SHP77 (cell line): Measurements from ENCODE around the gene LSMEM2.
"Not testable (repeated sequence)": the region's sequence is repeated elsewhere in the genome, so short reads cannot be mapped to it uniquely, and the experiment has no call there.

Experiments used
- DNase-seq, 2 experiments: peaks; one replicate each; lab custom pipeline; 2025; lab: John Stamatoyannopoulos, UW

Gene LSMEM2

DNA sequence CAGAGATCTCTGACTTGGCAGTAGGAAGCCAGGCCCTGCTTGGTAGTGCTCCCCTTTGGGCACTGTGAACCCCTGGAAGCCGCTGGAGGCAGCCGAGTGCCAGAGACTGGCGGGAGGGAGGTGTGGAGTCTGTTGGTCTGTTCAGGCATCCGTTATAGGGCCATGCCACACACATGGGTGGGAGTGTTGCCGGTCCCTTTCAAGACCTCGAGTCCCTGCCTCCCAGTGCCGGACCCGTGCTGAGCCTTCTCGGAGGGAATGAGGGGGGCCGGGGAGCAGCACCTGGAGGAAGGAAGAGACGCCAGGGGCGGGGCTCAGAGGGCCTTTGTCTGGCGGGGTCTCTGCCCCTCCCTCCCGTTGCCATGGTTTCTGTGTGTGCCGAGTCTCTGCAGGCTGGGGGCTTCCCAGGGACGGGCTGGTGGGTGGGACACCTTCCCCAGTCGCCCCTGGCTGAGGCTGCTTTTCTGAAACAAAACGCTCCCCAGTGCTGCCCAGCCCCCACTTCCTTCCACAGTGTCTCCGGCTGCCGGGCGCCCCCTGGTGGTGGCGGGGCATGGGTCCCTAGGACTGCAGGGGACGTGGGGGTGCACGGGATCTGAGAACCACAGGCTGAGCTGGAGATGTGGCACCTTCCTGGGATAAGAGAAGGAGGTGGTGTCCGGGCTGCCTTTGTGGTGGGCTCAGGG lies 32.9 kb upstream of the LSMEM2 start:
- DNase-seq, result peak; percentile 62 to 75

DNA sequence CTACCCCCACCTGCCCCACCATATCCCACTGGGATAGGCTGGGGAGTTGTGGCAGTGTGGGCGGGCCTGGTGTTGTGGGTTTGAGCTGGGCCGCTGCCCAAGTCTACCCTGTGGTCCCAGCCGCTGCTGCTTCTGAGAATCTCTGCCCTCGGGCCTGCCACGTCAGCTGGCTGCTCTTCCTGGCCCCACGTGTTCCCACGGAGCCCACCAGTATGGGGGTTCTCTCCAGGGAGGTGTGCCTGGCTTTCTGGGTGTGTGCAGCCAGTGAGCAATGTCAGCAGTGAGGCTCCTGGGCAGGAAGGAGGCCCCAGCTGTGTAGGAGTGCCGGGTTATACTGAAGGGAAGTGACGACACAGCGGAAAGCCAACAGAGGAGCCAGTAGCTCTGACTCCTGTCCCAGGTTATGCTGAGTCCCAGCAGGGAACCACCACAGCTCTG lies 32.4 kb upstream of the LSMEM2 start:
- DNase-seq, result no peak

DNA sequence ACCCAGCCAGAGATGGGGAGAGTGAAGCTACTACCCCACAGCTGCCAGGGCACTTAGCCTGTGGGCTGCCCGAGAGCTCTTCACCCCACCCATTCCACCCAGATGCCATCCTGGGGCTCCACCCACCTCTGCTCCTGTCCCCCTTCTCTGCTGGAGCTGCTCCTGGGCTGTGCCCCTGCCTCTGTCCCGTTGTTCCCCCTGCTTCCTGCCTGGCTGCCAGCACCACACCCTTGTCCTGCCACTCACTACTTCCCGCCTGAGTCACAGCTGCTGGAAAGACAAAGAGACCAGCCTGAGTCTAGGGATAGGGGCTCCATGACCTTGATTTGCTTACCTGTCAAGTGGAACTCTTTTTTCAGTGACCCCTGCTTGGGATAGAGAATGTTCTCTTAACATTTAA lies 30.5 kb upstream of the LSMEM2 start:
- DNase-seq, result no peak

DNA sequence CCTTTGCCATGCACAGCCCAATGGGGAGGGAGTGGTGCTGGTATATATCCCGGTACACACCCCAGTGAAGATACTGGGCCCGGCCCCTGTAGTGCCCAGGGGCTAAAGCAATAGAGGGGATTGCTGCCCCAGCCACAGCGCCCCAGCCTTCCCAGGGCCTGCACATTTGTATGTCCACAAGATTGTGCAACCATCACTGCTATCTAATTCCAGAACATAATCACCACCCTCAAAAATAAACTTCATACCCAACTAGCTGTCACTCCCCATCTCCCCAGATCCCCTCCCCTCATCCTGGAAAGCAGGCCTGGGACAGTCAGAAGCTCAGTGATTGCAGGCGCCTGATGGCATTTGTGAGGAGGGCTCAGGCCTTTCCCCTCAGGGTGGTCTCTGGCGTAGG lies 29.4 kb upstream of the LSMEM2 start:
- no peak for DNase-seq

DNA sequence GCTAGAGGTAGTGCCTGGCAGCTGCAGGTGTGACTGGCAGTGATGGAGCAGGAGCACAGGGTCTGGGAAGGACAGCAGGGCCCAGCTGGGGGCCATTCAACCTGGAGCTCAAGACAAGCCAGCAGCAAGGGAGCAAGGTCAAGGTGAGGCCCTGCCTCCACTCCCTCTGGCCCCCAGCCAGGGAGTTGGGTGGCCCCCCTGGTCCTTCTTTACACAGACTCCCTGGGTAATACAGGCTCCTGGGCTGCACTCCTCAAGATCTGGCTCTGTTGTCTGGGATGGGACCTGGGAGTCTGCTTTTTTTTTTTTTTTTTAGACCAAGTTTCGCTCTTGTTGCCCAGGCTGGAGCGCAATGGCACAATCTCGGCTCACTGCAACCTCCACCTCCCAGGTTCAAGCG lies 28.4 kb upstream of the LSMEM2 start:
- DNase-seq, result no peak

DNA sequence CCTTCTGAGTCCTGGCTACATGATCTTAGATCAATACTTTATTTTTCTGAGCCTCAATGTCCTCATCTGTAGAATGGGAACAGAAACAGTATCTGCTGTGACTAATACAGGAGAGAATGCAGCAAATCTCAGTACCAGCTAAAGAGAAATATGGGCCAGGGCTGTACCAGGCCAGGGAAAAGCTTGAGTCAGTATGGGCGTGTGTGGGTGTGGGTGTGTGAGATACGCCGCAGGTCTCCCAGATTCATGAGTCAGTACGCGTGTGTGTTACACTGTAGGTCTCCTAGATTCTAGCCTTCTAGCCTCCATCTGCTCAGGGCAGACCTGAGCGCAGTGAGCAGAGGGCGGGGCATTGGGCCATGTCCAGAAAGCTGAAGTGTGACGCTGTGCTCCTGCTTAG lies 27.7 kb upstream of the LSMEM2 start:
- no peak for DNase-seq

DNA sequence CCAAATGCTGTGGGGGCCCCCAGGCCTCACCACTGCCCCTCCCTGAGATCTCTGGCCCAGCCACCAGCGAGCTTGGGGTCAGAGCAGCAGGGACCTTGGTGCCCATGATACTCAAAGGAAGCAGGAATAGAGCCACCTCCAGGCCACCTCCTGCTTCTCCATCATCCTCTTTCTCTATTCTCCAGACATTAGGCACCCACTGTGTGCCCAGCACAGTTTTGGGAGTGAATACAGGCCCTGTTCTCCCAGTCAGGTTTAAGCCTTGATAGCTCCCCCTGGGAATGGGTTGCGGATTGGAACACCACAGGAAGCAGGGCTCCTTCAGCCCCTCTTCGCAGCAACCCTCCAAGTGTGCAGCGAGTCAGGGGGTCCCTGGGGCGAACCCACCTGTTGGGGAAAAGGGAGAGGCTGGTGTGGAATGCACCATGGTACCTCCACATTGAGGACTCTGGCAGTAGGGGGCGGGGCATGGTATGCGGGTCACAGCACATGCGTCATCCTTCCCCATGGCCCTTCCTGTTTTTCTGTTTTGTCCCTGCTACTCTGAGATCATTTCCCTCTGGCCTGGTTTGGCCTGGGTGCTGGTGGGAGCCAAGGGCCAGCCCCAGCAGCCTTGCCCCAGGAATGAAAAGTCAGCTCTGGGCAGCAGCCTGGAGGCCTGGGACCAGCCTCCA lies 24.2 kb upstream of the LSMEM2 start:
- no peak for DNase-seq

DNA sequence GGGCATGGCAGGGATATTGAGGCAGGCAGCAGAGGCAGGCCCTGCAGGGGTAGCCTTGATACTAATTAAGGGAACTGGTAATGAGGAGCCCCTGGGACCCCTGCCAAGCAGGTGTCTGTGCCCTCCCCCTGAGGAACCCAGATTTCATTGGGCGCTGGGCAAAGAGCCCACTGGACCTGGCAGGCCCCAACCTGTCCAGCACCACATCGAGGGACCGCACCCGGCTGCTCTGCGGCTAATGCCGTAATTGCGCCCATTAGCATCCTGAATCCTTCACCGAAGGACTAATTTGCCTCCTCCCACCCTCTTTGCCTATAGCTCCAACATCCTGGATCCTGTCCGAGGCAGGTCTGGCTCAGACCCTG lies 23.7 kb upstream of the LSMEM2 start:
- DNase-seq, result no peak

DNA sequence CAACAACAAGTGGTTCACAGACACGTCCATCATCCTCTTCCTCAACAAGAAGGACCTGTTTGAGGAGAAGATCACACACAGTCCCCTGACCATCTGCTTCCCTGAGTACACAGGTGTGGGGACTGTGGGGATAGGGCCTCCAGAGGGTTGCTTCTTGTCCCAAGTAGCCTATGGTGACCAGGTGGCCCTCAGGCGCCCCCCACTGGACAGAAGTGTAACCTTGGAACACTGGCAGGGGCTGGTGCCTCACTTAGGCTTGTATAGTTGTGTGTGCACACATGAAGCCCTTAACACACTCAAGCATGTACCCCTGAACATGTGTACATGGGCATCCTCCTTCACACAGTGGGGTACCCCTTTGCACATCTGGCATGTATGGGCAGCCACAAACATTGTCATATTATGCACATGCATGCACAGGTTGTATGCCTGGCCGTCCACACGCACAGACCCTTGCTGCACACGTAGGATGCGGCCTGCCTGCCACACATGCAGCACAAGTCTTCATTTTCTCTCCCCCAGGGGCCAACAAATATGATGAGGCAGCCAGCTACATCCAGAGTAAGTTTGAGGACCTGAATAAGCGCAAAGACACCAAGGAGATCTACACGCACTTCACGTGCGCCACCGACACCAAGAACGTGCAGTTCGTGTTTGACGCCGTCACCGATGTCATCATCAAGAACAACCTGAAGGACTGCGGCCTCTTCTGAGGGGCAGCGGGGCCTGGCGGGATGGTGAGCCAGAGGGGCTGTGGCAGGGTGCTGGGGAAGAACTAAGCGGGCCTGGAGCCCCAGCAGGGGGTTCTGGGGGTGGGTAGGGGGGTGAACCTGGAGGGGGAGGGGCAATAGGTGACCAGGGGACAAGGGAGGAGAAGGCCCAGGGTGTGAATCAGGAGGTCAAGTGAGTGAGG lies 21.7 kb upstream of the LSMEM2 start:
- peak; percentile 50 to 65 for DNase-seq

DNA sequence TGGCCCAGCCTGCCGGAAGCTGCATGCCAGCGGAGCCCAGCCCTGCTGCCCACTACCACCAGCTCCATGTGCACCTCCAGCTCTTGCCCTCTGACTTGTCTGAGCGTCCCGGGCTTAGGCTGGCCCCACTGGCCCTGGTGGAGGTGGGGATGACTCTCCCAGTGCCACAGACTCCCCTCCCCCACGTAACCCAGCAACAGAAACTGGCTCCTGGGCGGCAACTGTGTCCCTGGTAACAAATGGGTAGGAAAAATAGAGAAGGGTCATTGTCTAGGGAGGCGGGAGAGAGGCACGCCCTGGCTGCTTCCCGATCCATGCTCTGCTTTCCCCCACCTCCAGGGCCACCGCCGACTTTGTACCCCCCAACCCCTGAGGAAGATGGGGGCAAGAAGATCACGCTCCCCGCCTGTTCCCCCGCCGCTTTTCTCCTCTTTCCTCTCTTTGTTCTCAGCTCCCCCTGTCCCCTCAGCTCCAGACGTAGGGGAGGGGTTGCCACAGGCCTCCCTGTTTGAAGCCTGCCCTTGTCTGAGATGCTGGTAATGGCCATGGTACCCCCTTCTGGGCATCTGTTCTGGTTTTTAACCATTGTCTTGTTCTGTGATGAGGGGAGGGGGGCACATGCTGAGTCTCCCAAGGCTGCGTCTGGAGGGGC lies 20.7 kb upstream of the LSMEM2 start:
- no peak for DNase-seq

DNA sequence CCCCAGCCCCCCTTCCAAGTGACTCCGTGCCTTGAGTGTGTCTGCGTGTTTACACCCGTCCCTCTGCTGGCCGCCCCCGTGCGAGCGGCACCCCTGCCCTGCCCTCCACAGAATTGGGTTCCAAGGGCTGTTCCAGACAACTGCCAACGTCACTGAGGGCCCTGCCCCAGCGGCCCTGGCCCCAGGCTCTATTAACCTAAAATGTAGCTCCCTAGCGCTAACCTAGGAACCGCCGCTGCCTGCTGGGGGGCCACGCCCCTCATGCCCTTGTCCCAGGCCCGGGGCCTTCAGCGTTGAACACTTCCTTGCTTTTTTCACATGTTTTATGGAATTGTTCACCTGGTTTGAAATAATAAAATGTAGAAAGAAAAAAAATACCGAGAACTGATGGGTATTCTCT lies 19.9 kb upstream of the LSMEM2 start:
- no peak for DNase-seq

DNA sequence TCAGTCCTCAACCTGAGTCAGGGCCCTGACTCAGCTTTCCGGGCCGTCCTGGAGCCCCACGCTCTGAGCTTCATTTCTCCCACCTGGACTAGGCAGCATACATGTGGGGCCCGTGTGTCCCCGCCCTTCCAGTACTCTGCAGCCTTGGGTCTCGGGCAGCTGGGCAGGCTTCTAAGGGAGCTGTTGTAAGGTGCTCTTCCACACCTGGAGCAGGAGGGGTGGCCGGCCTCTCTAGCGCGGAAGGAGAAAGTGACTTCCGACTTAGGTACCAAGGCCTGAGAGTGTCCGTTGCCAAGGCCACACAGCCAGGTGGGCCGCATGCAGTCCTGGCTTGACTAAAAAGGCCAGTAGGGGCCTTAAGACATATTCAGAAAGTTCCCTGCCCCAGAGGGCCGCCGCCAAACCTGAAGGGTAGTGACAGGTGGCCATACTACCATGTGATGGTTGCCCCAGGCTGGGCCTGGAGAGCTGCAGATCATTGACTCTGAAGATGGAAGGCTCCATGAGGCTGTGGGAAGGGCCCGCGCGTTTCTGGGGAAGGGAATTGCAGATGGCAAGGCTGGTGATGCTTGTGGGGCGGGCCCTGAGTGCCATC lies 19.4 kb upstream of the LSMEM2 start:
- DNase-seq, result no peak

DNA sequence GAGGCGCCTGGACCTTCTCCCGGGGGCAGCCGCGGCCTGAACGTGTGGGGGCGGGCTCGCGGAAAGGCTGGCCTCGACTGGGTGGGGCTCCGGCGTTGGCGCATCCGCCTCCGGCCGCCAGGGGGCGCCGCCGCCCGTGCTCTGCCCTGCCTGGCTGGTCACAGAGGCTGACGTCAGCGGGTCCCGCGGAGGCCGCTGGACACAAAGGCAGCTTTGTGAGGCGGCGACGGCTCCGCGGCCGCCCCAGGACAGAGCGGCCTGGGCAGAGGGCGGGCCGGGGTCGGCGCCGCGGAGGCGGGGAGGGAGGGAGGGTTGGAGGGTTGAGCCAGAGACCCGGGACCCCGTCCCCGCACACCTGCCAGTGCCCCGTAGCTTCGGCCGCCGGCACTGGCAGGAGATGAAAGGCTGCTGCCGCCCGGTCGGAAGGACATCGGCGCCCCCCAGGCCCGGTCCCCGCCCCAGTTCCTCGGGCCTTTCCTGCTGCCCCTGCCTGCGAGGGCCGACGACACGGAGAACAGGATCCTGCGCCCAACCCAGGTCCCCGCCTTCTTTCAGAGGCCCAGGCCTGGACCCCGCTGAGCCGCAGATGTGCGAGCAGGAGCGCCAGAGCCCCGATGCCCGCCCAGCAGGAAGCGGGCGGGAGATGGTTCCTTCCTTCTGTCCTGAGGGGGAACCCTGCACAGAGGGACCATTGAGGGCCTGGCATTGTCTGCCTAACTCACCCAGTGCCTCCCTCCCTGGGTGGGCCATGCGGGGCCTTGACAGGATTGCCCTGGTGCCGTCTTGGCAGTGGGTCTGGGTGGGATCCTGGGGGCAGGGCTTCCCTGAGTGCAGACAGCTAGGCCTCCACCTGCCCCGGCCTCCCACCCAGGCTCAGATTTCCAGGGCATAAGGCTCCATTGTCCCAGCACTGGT lies 18.6 kb upstream of the LSMEM2 start:
- DNase-seq, result peak; percentile 72 to 85

DNA sequence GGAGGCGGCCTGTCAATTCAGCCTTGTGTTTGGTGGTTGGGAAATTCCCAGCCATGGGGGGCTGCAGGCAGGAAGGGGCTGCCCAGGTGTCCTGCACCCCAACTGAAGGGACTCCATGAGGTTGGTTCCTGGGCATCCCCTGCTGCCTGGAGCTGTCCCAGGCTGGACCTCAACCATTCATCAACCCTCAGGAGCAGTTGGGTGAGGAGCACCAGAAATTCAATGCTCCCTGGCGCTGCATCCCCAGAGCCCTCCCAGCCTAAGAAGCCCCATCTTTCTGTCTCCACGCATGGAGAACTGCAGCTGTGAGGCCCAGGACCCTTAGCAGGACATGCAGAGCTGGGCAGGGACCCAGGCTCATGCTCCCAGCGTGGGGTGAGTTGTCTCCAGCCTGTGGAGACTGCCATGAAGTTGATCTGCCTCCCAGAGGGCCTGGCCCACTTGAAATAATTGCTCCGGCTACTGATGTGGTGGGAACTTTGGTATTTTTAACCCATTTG lies 17.9 kb upstream of the LSMEM2 start:
- DNase-seq, result no peak

DNA sequence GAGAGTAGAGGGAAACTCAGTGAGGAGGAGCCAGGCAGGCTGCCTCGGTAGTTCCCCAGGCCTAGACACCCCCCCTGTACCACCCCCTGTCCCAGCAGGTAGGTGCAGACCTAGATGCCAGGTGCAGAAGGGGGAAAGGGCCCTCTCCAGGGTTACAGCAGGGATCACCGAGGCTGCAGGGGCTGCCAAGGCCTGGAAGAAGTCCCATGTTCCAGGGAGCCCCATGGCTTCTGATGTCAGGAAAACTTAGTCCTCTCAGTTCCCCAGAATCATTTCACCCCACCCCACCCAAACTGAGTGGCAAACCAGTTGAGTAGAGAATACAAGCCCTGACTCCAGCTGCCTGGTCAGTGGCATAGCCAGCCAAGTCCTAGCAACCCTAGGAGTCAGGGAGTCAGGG lies 17.4 kb upstream of the LSMEM2 start:
- DNase-seq, result no peak

DNA sequence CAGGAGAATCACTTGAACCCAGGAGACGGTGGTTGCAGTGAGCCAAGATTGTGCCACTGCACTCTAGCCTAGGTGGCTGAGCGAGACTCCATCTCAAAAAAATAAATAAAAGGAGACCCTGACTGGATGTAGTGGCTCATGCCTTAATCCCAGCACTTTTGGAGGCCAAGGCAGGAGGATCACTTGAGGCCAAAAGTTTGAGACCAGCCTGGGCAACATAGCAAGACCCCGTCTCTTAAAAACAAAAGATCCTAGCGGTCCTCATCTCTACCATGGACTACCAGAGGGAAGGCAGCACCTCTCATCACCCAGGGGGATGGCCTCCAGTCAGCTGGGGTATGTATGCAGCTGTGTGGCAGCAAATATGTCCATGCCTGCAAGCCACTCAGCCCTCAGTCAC lies 16.7 kb upstream of the LSMEM2 start:
- DNase-seq, result not testable (repeated sequence)

DNA sequence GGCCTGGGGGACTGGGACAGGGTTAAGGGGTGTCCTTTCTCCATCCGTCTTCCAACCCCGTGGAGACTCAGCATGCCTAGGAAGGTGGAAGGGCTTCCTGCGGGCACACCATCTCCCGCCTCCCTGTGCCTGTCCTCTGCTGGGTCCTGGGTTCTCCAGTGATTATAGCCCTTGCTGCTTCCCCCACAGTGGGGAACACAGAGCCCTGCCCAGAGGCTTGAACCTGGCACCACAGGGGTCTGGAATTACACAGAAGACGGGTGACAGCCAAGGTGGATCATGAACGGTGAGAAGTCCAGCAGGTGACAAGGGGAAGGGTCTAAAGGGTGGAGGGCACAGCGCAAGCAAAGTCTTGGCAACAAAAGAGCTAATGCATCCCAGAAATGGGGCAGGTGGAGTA lies 16.1 kb upstream of the LSMEM2 start:
- DNase-seq, result no peak

DNA sequence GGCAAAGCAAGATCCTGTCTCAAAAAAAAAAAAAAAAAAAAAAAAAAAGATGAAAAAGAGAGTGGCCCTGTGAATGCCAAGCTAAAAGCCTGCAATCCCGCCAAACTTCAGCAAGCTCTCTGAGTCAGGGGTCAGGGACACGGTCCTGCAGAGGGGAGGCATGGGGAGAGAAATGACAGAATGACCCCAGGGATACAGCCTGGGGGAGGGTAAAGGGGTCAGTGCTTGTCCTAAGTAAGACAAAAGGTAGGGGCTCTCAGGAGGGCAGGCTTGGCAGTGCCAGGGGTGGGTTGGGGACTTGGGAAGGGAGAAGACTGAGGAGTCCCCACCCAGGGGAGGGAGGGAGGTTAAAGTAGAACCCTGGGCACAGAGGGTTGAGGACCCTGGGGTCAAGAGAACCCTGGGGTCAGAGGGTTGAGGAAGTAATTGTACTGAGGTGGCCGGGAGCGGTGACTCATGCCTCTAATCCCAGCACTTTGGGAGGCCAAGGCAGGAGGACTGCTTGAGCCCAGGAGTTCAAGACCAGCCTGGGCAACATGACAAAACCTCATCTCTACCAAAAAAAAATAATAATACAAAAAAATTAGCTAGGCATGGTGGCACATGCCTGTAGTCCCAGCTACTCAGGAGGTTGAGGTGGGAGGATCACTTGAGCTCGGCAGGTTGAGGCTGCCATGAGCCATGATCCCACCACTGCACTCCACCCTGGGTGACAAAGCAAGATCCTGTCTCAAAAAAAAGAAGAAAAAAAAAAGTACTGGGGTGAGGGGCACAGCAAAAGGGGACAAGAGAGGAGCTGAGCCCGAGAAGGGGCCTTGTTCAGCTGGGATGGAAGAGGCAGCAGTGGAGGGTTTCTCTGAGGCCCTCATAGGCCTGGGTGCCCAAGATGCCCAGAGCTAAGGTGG lies 15.2 kb upstream of the LSMEM2 start:
- no peak for DNase-seq

DNA sequence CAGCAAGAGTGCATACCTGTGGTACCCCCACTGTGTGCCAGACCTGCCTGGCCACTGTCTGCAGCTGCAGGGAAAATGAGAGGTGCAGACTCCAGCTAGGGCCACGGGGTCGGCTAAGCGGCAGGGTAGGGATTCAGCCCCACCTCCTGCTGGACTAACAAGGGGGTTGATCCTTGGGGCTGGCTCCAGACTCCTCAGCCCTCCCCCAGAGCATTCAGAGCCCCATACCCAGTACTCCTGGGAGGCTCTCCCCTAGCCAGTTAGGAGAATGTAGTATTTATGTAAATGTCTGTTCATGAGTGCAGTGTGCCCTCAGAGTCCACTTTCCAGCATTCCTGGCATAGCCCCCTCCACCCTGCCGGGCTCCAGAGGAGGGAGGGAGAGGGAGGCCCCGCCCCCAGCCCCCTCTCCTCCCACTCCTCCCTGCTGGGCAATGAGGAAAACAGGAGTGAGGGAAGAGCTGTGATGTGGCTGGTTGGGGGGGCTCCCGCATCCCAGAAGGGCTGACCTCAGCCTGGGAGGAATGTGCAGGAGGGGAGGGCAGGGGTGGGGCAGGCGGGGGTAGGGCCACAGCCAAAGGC lies 14.4 kb upstream of the LSMEM2 start:
- DNase-seq, result no peak
